H1 (cell line): ENCODE data around the gene NDFIP2. TPM values are rescaled to one million over a fixed set of nuclear protein-coding genes. Genes with fewer than 3 reads are reported as not detected.

Experiments
- CTCF ChIA-PET: fragments of 300-600 bp; sonication (Branson Sonifier 250); formaldehyde crosslinking; loops from one replicate; lab custom pipeline; 2021; ENCODE audit not compliant: partially characterized antibody; lab: Charles Lee
- POLR2A ChIA-PET: fragments of 300-600 bp; sonication (Branson Sonifier 250); formaldehyde crosslinking; loops from one replicate; lab custom pipeline; 2021; ENCODE audit warnings: inconsistent platforms; ENCODE audit not compliant: partially characterized antibody; lab: Charles Lee
- DNase-seq, 2 experiments: peaks; one replicate each; pipeline versions ENCODE4 v3.0.0 to v3.0.0-alpha.2; 2010 to 2022; ENCODE audit warnings: low spot score in 2 of 2, low read depth in 1 of 2, mixed read lengths in 1 of 2
- FAIRE-seq: peaks from 2 replicates; lab custom pipeline; 2011; peaks lifted over from hg19 to GRCh38; lab: Jason Lieb, UNC
- H2AFZ ChIP-seq: 2 replicates; pipeline ENCODE4 v1.8.1; 2012; ENCODE audit warnings: low read length, inconsistent platforms
- H2AK5ac ChIP-seq: 2 replicates; pipeline ENCODE4 v1.6.1; 2013; ENCODE audit warnings: low read depth, low read length
- H2BK120ac ChIP-seq: replicated peaks from 2 replicates; pipeline ENCODE3; 2013; ENCODE audit warnings: low read depth, low read length, inconsistent platforms
- H2BK12ac ChIP-seq: 2 replicates; pipeline ENCODE4 v1.6.1; 2013; ENCODE audit warnings: low read depth, low read length
- H2BK15ac ChIP-seq: 2 replicates; pipeline ENCODE4 v1.6.1; 2013; ENCODE audit warnings: low read length
- H2BK20ac ChIP-seq: 2 replicates; pipeline ENCODE4 v1.6.1; 2013; ENCODE audit warnings: low read length
- H2BK5ac ChIP-seq: 2 replicates; pipeline ENCODE4 v1.6.1; 2013; ENCODE audit warnings: low read depth, low read length
- H3K14ac ChIP-seq: 2 replicates; pipeline ENCODE4 v1.6.1; 2013; ENCODE audit warnings: inconsistent platforms; ENCODE audit not compliant: insufficient read length
- H3K18ac ChIP-seq: 2 replicates; pipeline ENCODE4 v1.6.1; 2013; ENCODE audit warnings: low read length; ENCODE audit errors: extremely low read depth
- H3K23ac ChIP-seq: 2 replicates; pipeline ENCODE4 v1.6.1; 2013; ENCODE audit warnings: inconsistent platforms; ENCODE audit not compliant: insufficient read length
- H3K23me2 ChIP-seq: 2 replicates; pipeline ENCODE4 v1.6.1; 2013; ENCODE audit warnings: low read depth, low read length
- H3K27ac ChIP-seq: 2 replicates; pipeline ENCODE4 v1.6.1; 2011; ENCODE audit warnings: low read depth, low read length, inconsistent platforms
- H3K27me3 ChIP-seq, 4 experiments: replicated peaks in 1 of 4; 1 replicate in 1 of 4; 2 replicates in 3 of 4; pipeline versions ENCODE4 v1.6.1 to v1.8.1; 2011 to 2013; ENCODE audit warnings: low read length in 3 of 4, mild to moderate bottlenecking in 3 of 4, inconsistent platforms in 2 of 4, mixed read lengths in 2 of 4, moderate library complexity in 1 of 4; ENCODE audit not compliant: control insufficient read depth in 3 of 4, insufficient read depth in 3 of 4; ENCODE audit errors: extremely low read depth in 1 of 4
- H3K36me3 ChIP-seq, 4 experiments: 2 replicates each; pipeline versions ENCODE4 v1.6.1 to v1.8.1; 2011 to 2013; ENCODE audit warnings: mild to moderate bottlenecking in 4 of 4, low read length in 3 of 4, moderate library complexity in 2 of 4, control low read depth in 1 of 4, inconsistent platforms in 1 of 4; ENCODE audit not compliant: insufficient read depth in 4 of 4, control insufficient read depth in 2 of 4
- H3K4ac ChIP-seq: replicated peaks from 2 replicates; pipeline ENCODE3; 2013; ENCODE audit warnings: low read length, low read depth, mixed read lengths, inconsistent platforms; ENCODE audit not compliant: insufficient read length
- H3K4me1 ChIP-seq, 4 experiments: replicated peaks in 1 of 4; 1 replicate in 1 of 4; 2 replicates in 3 of 4; pipeline versions ENCODE4 v1.6.1 to v1.8.1; 2011 to 2013; ENCODE audit warnings: low read length in 3 of 4, inconsistent platforms in 2 of 4, mixed read lengths in 1 of 4; ENCODE audit not compliant: insufficient read depth in 4 of 4, control insufficient read depth in 3 of 4
- H3K4me2 ChIP-seq, 2 experiments: 2 replicates each; pipeline versions ENCODE4 v1.6.1 to v1.8.1; 2011 to 2013; ENCODE audit warnings: low read depth in 2 of 2, low read length in 2 of 2, control low read depth in 1 of 2, inconsistent platforms in 1 of 2, mild to moderate bottlenecking in 1 of 2; ENCODE audit not compliant: insufficient read depth in 1 of 2
- H3K4me3 ChIP-seq, 4 experiments: fragments of 200-600, 300-600 bp in 1 of 4; sonication (generic), shearing (Covaris generic), sonication (Bioruptor Twin) in 1 of 4; 2 replicates each; pipeline versions ENCODE4 v1.5.1 to v1.8.1; 2011 to 2016; ENCODE audit warnings: low read length in 4 of 4, low read depth in 3 of 4, control low read depth in 2 of 4, inconsistent platforms in 2 of 4, mild to moderate bottlenecking in 2 of 4, mixed read lengths in 1 of 4, moderate library complexity in 1 of 4; ENCODE audit not compliant: insufficient read depth in 2 of 4; ENCODE audit errors: extremely low read depth in 1 of 4
- H3K56ac ChIP-seq: replicated peaks from 2 replicates; pipeline ENCODE3; 2013; ENCODE audit warnings: low read depth, mild to moderate bottlenecking, mixed read lengths, low read length, inconsistent platforms; ENCODE audit not compliant: insufficient read length
- H3K79me1 ChIP-seq: 2 replicates; pipeline ENCODE4 v1.6.1; 2013; ENCODE audit warnings: low read depth, low read length, control low read depth
- H3K79me2 ChIP-seq, 2 experiments: 2 replicates each; pipeline versions ENCODE4 v1.6.1 to v1.8.1; 2012 to 2013; ENCODE audit warnings: low read length in 2 of 2, mild to moderate bottlenecking in 2 of 2, inconsistent platforms in 1 of 2; ENCODE audit not compliant: insufficient read depth in 2 of 2, control insufficient read depth in 1 of 2
- H3K9ac ChIP-seq, 4 experiments: replicated peaks in 1 of 4; 1 replicate in 1 of 4; 2 replicates in 3 of 4; pipeline versions ENCODE4 v1.6.1 to v1.8.1; 2011 to 2013; ENCODE audit warnings: low read depth in 3 of 4, low read length in 3 of 4, control low read depth in 2 of 4, mild to moderate bottlenecking in 2 of 4, moderate library complexity in 2 of 4, inconsistent platforms in 1 of 4; ENCODE audit errors: extremely low read depth in 1 of 4
- H3K9me3 ChIP-seq, 2 experiments: 2 replicates each; pipeline versions ENCODE4 v1.6.1 to v1.8.1; 2012 to 2013; ENCODE audit warnings: mild to moderate bottlenecking in 2 of 2, moderate library complexity in 2 of 2, control low read depth in 1 of 2, inconsistent platforms in 1 of 2, low read depth in 1 of 2, low read length in 1 of 2, mixed read lengths in 1 of 2; ENCODE audit not compliant: insufficient read depth in 2 of 2
- H4K20me1 ChIP-seq, 2 experiments: replicated peaks in 1 of 2; 2 replicates each; pipeline versions ENCODE3 to v1.8.1; 2011 to 2013; ENCODE audit warnings: inconsistent platforms in 2 of 2, low read length in 2 of 2, mild to moderate bottlenecking in 1 of 2; ENCODE audit not compliant: insufficient read depth in 2 of 2, control insufficient read depth in 1 of 2
- H4K5ac ChIP-seq: 2 replicates; pipeline ENCODE4 v1.6.1; 2013; ENCODE audit warnings: low read length, low read depth, mixed read lengths, inconsistent platforms; ENCODE audit not compliant: insufficient read length
- H4K8ac ChIP-seq: 2 replicates; pipeline ENCODE4 v1.8.0; 2013; ENCODE audit warnings: mild to moderate bottlenecking, moderate library complexity, low read length, inconsistent platforms; ENCODE audit not compliant: insufficient read depth; ENCODE audit errors: extremely low read depth
- H4K91ac ChIP-seq: replicated peaks from 2 replicates; pipeline ENCODE3; 2013; ENCODE audit warnings: low read length, mixed read lengths, inconsistent platforms; ENCODE audit not compliant: insufficient read length
- ATF2 ChIP-seq: IDR thresholded peaks from 2 replicates; pipeline ENCODE4 v1.6.1; 2012; ENCODE audit warnings: low read length, inconsistent platforms
- EZH2 ChIP-seq: fragments of 200-600 bp; sonication (generic); IDR thresholded peaks from 2 replicates; pipeline ENCODE4 v1.7.1; 2012; ENCODE audit warnings: low read depth, mild to moderate bottlenecking, moderate library complexity, low read length, inconsistent platforms; ENCODE audit not compliant: severe bottlenecking
- FOSL1 ChIP-seq: IDR thresholded peaks from 2 replicates; pipeline ENCODE4 v1.6.1; 2011; ENCODE audit warnings: mild to moderate bottlenecking, low read depth, low read length, moderate library complexity; ENCODE audit not compliant: insufficient read depth
- HDAC6 ChIP-seq: IDR thresholded peaks from one replicate; pipeline ENCODE4 v1.7.1; 2012; ENCODE audit warnings: low read depth, mild to moderate bottlenecking, inconsistent platforms, low read length, moderate library complexity
- POLR2AphosphoS5 ChIP-seq: IDR thresholded peaks from 2 replicates; pipeline ENCODE4 v1.6.1; 2011; ENCODE audit warnings: low read depth, low read length
- TAF7 ChIP-seq: optimal IDR thresholded peaks from 2 replicates; pipeline ENCODE3; 2011; ENCODE audit warnings: low read depth, mild to moderate bottlenecking, inconsistent platforms, low read length, moderate library complexity, borderline replicate concordance
- TCF12 ChIP-seq: IDR thresholded peaks from 2 replicates; pipeline ENCODE4 v1.6.1; 2011; ENCODE audit warnings: low read depth, mild to moderate bottlenecking, low read length
- TEAD4 ChIP-seq: IDR thresholded peaks from 2 replicates; pipeline ENCODE4 v1.6.1; 2012; ENCODE audit warnings: low read depth, low read length, inconsistent platforms, mixed read lengths
- WGBS, 2 experiments: shearing (Covaris generic) in 1 of 2; methylation state at CpG; one replicate each; pipeline versions ENCODE4 v1.1.6 to v1.1.7; 2013 to 2015; ENCODE audit warnings: low lambda C conversion rate in 2 of 2, mixed read lengths in 2 of 2, inconsistent platforms in 1 of 2, low coverage in 1 of 2, missing lambda C conversion rate in 1 of 2; ENCODE audit not compliant: insufficient replicate concordance in 2 of 2, insufficient coverage in 1 of 2, insufficient read length in 1 of 2; ENCODE audit errors: extremely low coverage in 1 of 2, missing lambda C conversion rate in 1 of 2; 5-methylcytosine and 5-hydroxymethylcytosine counted together
- polyA plus RNA-seq, 7 experiments: library from polyadenylated mRNA; depleted of rRNA in 3 of 7; stranded (reverse) in 5 of 7; unstranded in 2 of 7; fragments of >200 nt in 5 of 7; fragments of 200-250 nt in 2 of 7; gene quantifications; 1 replicate in 5 of 7; 2 replicates in 1 of 7; 4 replicates in 1 of 7; pipeline versions ENCODE4 v1.2.1 to v1.2.3, GENCODE V29; 2011 to 2013; ENCODE audit warnings: missing spikeins in 2 of 7, mixed read lengths in 2 of 7
- total RNA-seq: library from RNA; stranded (reverse); fragmentation: NEBNext Ultra II Directional; extraction: Animal tissue kit (Norgen Biotek cat#: 25700); gene quantifications from 2 replicates; pipeline ENCODE4 v1.2.1, GENCODE V29; 2021

The NDFIP2 gene
- total and polyA plus RNA-seq, 2 of the 8 experiments (the other 6 are each of a cell fraction or from before 2014, with no cell fraction given), result 11.1 to 32.9 TPM

GRCh38 chr13:79458436-79458835 lies 22.5 kb upstream of the NDFIP2 start:
- Histone ChIP-seq H3K4me2 (no peak overlapping the region), H2AFZ (no peak overlapping the region), H3K27ac (no peak overlapping the region), H4K91ac (no peak overlapping the region), H4K5ac (no peak overlapping the region), H3K36me3 (no peaks in the 10 kb centered on the region), H4K8ac (no peak overlapping the region), H3K9me3 (no peaks in the 10 kb centered on the region), H3K23ac (no peak overlapping the region), H3K56ac (no peak overlapping the region), H3K18ac (no peak overlapping the region), H2BK15ac (no peak overlapping the region), H3K9ac (no peak overlapping the region), H3K4ac (no peak overlapping the region), H3K79me1 (no peaks in the 10 kb centered on the region), H2BK20ac (no peak overlapping the region), H3K23me2 (no peaks in the 10 kb centered on the region; the same call in 1 of the 2 replicates), H3K79me2 (no peaks in the 10 kb centered on the region)
- no peak for FAIRE-seq
- CTCF ChIA-PET, result interaction anchor here (0.8 to 1.6 kb wide), 4 partner anchors 24 to 57 kb away, joined by 3 to 5 read pairs (median 3); no protein-coding TSS in a partner anchor
- POLR2A ChIA-PET, result interaction anchor here (0.8 kb wide), 1 partner anchor 64 kb away, joined by 3 read pairs; no protein-coding TSS in a partner anchor
- TF ChIP-seq HDAC6 (no peak), ATF2 (no peak), EZH2 (no peak), TEAD4 (no peak), POLR2AphosphoS5 (no peak), TAF7 (no peak), FOSL1 (no peak), TCF12 (no peak)
- TF ChIP-seq, all 59 proteins: peak for 0
- Histone ChIP-seq H3K27me3 (no peaks in the 10 kb centered on the region), H3K14ac (no peak overlapping the region), H2BK5ac (no peak overlapping the region), H4K20me1 (no peaks in the 10 kb centered on the region), H2BK12ac (no peak overlapping the region), H3K4me3 (no peak overlapping the region), H3K4me1 (no peaks in the 10 kb centered on the region), H2BK120ac (no peak overlapping the region), H2AK5ac (no peak overlapping the region)
- DNase-seq, result no peak
- WGBS, 2 experiments, result 91% methylated on average over 1 of the region's 2 CpGs; no CpG with 5 or more reads in 1 of the 2 experiments
